SK-N-SH (cell line): Measurements from ENCODE around the gene MAST1. TPM values are rescaled to one million over a fixed set of nuclear protein-coding genes. Genes with fewer than 3 reads are reported as not detected.

Experiments used
- CTCF ChIA-PET: fragments of 300-600, 350-600 bp; formaldehyde crosslinking; extraction: SDS; loops from one replicate; lab custom pipeline; 2021; lab: Yijun Ruan, JAX
- POLR2A ChIA-PET: fragments of 350-600 bp; sonication (Branson Sonifier 250); formaldehyde crosslinking; extraction: SDS; loops from one replicate; lab custom pipeline; 2020; ENCODE audit warnings: antibody characterized with exemption, inconsistent platforms; lab: Yijun Ruan, JAX
- DNase-seq: peaks from one replicate; pipeline ENCODE4 v3.0.0; 2012
- H2AFZ ChIP-seq: fragments of 200-600 bp; sonication (generic); 2 replicates; pipeline ENCODE4 v1.8.1; 2016; ENCODE audit warnings: antibody characterized with exemption, mild to moderate bottlenecking, low read depth
- H3F3A ChIP-seq: fragments of 200-600 bp; sonication (generic); replicated peaks from 2 replicates; pipeline ENCODE3; 2016; ENCODE audit warnings: antibody characterized with exemption, mild to moderate bottlenecking; ENCODE audit not compliant: insufficient read depth
- H3K27ac ChIP-seq, 2 experiments: fragments of 200-500 bp in 1 of 2; fragments of 200-600 bp in 1 of 2; sonication (Bioruptor generic) in 1 of 2; sonication (generic), shearing (Covaris generic) in 1 of 2; 2 replicates each; pipeline versions ENCODE4 v1.5.1 to v1.6.1; 2014 to 2016; ENCODE audit warnings: low read depth in 2 of 2, inconsistent platforms in 1 of 2, low read length in 1 of 2, mild to moderate bottlenecking in 1 of 2, mixed read lengths in 1 of 2
- H3K27me3 ChIP-seq: fragments of 200-600 bp; sonication (generic), shearing (Covaris generic); 2 replicates; pipeline ENCODE4 v1.6.1; 2016; ENCODE audit warnings: mixed run types; ENCODE audit not compliant: insufficient read depth
- H3K36me3 ChIP-seq, 2 experiments: fragments of 200-500 bp in 1 of 2; fragments of 200-600 bp in 1 of 2; sonication (Bioruptor generic) in 1 of 2; sonication (generic) in 1 of 2; replicated peaks in 1 of 2; 2 replicates each; pipeline versions ENCODE3 to v1.5.1; 2014 to 2016; ENCODE audit warnings: low read length in 1 of 2, mild to moderate bottlenecking in 1 of 2; ENCODE audit not compliant: insufficient read depth in 2 of 2, control insufficient read depth in 1 of 2
- H3K4me1 ChIP-seq, 2 experiments: fragments of 200-500 bp in 1 of 2; fragments of 200-600 bp in 1 of 2; sonication (Bioruptor generic) in 1 of 2; sonication (generic), shearing (Covaris generic) in 1 of 2; 2 replicates each; pipeline versions ENCODE4 v1.5.1 to v1.6.1; 2014 to 2016; ENCODE audit warnings: low read depth in 1 of 2, low read length in 1 of 2, mixed run types in 1 of 2; ENCODE audit not compliant: insufficient read depth in 2 of 2, control insufficient read depth in 1 of 2
- H3K4me2 ChIP-seq: fragments of 200-600 bp; sonication (generic), shearing (Covaris generic); 2 replicates; pipeline ENCODE4 v1.6.1; 2017; ENCODE audit warnings: mixed run types
- H3K4me3 ChIP-seq, 2 experiments: fragments of 200-500 bp in 1 of 2; fragments of 200-600 bp in 1 of 2; sonication (Bioruptor generic) in 1 of 2; sonication (generic), shearing (Covaris generic) in 1 of 2; 2 replicates each; pipeline versions ENCODE4 v1.5.1 to v1.8.1; 2014 to 2016; ENCODE audit warnings: low read depth in 2 of 2, inconsistent platforms in 1 of 2, low read length in 1 of 2, mild to moderate bottlenecking in 1 of 2, mixed read lengths in 1 of 2, moderate library complexity in 1 of 2
- H3K79me2 ChIP-seq: fragments of 200-600 bp; sonication (generic); 2 replicates; pipeline ENCODE4 v1.8.1; 2017; ENCODE audit warnings: mild to moderate bottlenecking; ENCODE audit not compliant: insufficient read depth
- H3K9ac ChIP-seq: fragments of 200-600 bp; sonication (generic); 2 replicates; pipeline ENCODE4 v1.6.1; 2017; ENCODE audit warnings: mixed run types
- H3K9me2 ChIP-seq: fragments of 200-600 bp; sonication (generic); 2 replicates; pipeline ENCODE4 v1.6.1; 2017; ENCODE audit warnings: mixed run types
- H3K9me3 ChIP-seq: fragments of 200-600 bp; sonication (generic); 2 replicates; pipeline ENCODE4 v1.6.1; 2017; ENCODE audit warnings: mixed run types, mild to moderate bottlenecking, moderate library complexity
- H4K20me1 ChIP-seq: fragments of 200-600 bp; sonication (generic); 2 replicates; pipeline ENCODE4 v1.6.1; 2017; ENCODE audit warnings: mild to moderate bottlenecking, mixed run types; ENCODE audit not compliant: insufficient read depth
- CHD2 ChIP-seq: fragments of 150-350 bp; IDR thresholded peaks from 2 replicates; pipeline ENCODE4 v1.6.1; 2018; ENCODE audit warnings: low read length; ENCODE audit not compliant: partially characterized antibody
- ELF1 ChIP-seq: IDR thresholded peaks from 2 replicates; pipeline ENCODE4 v1.4.0; 2012
- EZH2phosphoT487 ChIP-seq: fragments of 200-600 bp; sonication (generic); IDR thresholded peaks from 2 replicates; pipeline ENCODE4 v1.6.1; 2017; ENCODE audit warnings: low read depth, mixed run types, mild to moderate bottlenecking, antibody characterized with exemption, moderate library complexity, borderline replicate concordance
- FOXJ3 ChIP-seq: sonication (generic); formaldehyde crosslinking; IDR thresholded peaks from 2 replicates; pipeline ENCODE4 v1.5.1; 2020; ENCODE audit warnings: mild to moderate bottlenecking, missing genetic modification reagents
- FOXM1 ChIP-seq: IDR thresholded peaks from 2 replicates; pipeline ENCODE4 v1.4.0; 2012; ENCODE audit warnings: low read depth, mild to moderate bottlenecking
- GABPA ChIP-seq: IDR thresholded peaks from 2 replicates; pipeline ENCODE4 v1.4.0; 2012; ENCODE audit warnings: low read depth, mild to moderate bottlenecking
- GATA2 ChIP-seq: sonication (generic); formaldehyde crosslinking; IDR thresholded peaks from 2 replicates; pipeline ENCODE4 v1.5.0; 2020; ENCODE audit warnings: mild to moderate bottlenecking, missing genetic modification reagents
- JUND ChIP-seq: IDR thresholded peaks from 2 replicates; pipeline ENCODE4 v1.4.0; 2012
- MEF2A ChIP-seq: IDR thresholded peaks from 2 replicates; pipeline ENCODE4 v1.4.0; 2012; ENCODE audit warnings: low read depth, borderline replicate concordance
- MXI1 ChIP-seq: IDR thresholded peaks from 2 replicates; pipeline ENCODE4 v1.6.1; 2012; ENCODE audit warnings: mild to moderate bottlenecking, low read depth, low read length, improper control_type of control experiment
- NFIC ChIP-seq: IDR thresholded peaks from 2 replicates; pipeline ENCODE4 v1.4.0; 2012; ENCODE audit warnings: borderline replicate concordance
- NRF1 ChIP-seq: IDR thresholded peaks from 2 replicates; pipeline ENCODE4 v1.6.1; 2012; ENCODE audit warnings: low read depth, mild to moderate bottlenecking, low read length
- POLR2AphosphoS5 ChIP-seq: IDR thresholded peaks from 2 replicates; pipeline ENCODE4 v1.6.1; 2012; ENCODE audit warnings: low read depth, low read length
- RCOR1 ChIP-seq: fragments of 150-350 bp; IDR thresholded peaks from 2 replicates; pipeline ENCODE4 v1.6.1; 2017; ENCODE audit warnings: antibody characterized with exemption, low read length
- RFX5 ChIP-seq: IDR thresholded peaks from 2 replicates; pipeline ENCODE4 v1.6.1; 2012; ENCODE audit warnings: mild to moderate bottlenecking, improper control_type of control experiment, low read length
- RXRA ChIP-seq: IDR thresholded peaks from 2 replicates; pipeline ENCODE4 v1.4.0; 2012; ENCODE audit warnings: low read depth, mild to moderate bottlenecking, borderline replicate concordance
- SIN3A ChIP-seq: IDR thresholded peaks from 2 replicates; pipeline ENCODE4 v1.6.1; 2012; ENCODE audit warnings: low read depth, mild to moderate bottlenecking, low read length, moderate library complexity, borderline replicate concordance
- SMC3 ChIP-seq: IDR thresholded peaks from 2 replicates; pipeline ENCODE4 v1.6.1; 2012; ENCODE audit warnings: low read depth, low read length, improper control_type of control experiment
- TAF1 ChIP-seq: IDR thresholded peaks from 2 replicates; pipeline ENCODE4 v1.6.1; 2012; ENCODE audit warnings: low read depth, mild to moderate bottlenecking, low read length, moderate library complexity, borderline replicate concordance
- TCF12 ChIP-seq: IDR thresholded peaks from 2 replicates; pipeline ENCODE4 v1.4.0; 2012
- WGBS: methylation state at CpG from one replicate; pipeline ENCODE4 v1.1.6; 2017; ENCODE audit warnings: low lambda C conversion rate; 5-methylcytosine and 5-hydroxymethylcytosine counted together
- polyA plus RNA-seq, 3 experiments: library from polyadenylated mRNA; depleted of rRNA; stranded (reverse); fragments of >200 nt; gene quantifications; 2 replicates each; pipeline ENCODE4 v1.2.3, GENCODE V29; 2012
- TF ChIP-seq, protein P1 (sequence below): fragments of 200-600 bp; sonication (generic); IDR thresholded peaks from 2 replicates; pipeline ENCODE4 v1.6.1; 2017; ENCODE audit warnings: antibody characterized with exemption, mild to moderate bottlenecking, moderate library complexity
- TF ChIP-seq, protein P2 (sequence below): IDR thresholded peaks from 2 replicates; pipeline ENCODE4 v1.4.0; 2012; ENCODE audit warnings: low read depth, borderline replicate concordance
- TF ChIP-seq, protein P3 (sequence below): IDR thresholded peaks from 2 replicates; pipeline ENCODE4 v1.6.1; 2012; ENCODE audit warnings: mild to moderate bottlenecking, low read depth, low read length, moderate library complexity
- TF ChIP-seq, protein P4 (sequence below): fragments of 150-350 bp; IDR thresholded peaks from 2 replicates; pipeline ENCODE4 v1.6.1; 2017; ENCODE audit warnings: antibody characterized with exemption, low read length, low read depth, borderline replicate concordance
- TF ChIP-seq, protein P5 (sequence below): IDR thresholded peaks from 2 replicates; pipeline ENCODE4 v1.4.0; 2012; ENCODE audit warnings: low read depth

MAST1 gene
- polyA plus RNA-seq, 1 of the 3 experiments (the other 2 are of a cell fraction) = 9.7 TPM

DNA sequence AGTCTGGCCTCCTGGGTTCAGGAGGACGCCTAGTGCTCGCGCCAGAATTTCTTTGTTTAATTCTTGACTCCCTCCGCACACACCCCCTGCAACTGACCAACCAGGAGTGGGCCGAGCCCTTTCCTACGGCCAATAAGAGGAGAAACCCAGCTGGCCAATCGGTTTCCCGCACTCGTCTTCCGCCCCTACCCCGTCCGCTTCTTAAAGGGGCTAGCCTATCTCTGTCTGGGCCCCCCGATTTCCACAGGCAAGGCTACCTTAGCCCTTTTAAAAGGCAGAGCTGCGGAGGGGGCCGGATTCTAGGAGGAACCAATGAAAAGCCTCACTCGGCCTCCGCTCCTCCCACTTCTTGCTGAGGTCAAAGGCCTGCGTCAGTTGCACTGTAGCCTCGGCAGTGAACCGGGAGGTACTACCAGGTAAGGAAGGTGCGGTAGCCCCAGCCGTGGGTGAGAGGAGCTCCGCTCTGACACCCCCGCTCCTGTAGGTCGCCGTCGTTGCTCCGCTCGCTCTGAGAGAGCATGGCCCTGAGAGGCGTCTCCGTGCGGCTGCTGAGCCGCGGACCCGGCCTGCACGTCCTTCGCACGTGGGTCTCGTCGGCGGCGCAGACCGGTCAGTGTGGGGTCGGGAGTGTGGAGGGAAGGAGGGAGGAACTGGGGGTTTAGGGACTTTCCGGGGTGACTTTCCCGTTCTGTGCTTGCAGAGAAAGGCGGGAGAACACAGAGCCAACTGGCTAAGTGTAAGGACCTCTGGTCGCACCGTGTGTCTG is 52.7 kb downstream of the MAST1 start, which contains the start of gene GCDH:
TSS of gene GCDH (plus strand) at position 374 of the 766 bp plus-strand sequence. CDS start at position 519, 145 bp downstream.
- H3K9me3 ChIP-seq = no peaks in the 10 kb centered on the region
- 0% methylated on average over 19 of the region's 49 CpGs for WGBS
- TF ChIP-seq TCF12 = no peak
- TF ChIP-seq RXRA = no peak
- TF ChIP-seq ELF1 = peak; percentile 82
- peak; percentile 52; the same call in 1 of the 2 replicates for TF ChIP-seq TAF1
- no peak for TF ChIP-seq NFIC
- TF ChIP-seq RCOR1 = no peak
- 0 out of 2 replicates have a peak, but pooled peaks have one; percentile 16 for TF ChIP-seq SIN3A
- TF ChIP-seq FOXM1 = no peak
- no peak for TF ChIP-seq MEF2A
- peak; percentile 95 for TF ChIP-seq MXI1
- TF ChIP-seq, protein P1, sequence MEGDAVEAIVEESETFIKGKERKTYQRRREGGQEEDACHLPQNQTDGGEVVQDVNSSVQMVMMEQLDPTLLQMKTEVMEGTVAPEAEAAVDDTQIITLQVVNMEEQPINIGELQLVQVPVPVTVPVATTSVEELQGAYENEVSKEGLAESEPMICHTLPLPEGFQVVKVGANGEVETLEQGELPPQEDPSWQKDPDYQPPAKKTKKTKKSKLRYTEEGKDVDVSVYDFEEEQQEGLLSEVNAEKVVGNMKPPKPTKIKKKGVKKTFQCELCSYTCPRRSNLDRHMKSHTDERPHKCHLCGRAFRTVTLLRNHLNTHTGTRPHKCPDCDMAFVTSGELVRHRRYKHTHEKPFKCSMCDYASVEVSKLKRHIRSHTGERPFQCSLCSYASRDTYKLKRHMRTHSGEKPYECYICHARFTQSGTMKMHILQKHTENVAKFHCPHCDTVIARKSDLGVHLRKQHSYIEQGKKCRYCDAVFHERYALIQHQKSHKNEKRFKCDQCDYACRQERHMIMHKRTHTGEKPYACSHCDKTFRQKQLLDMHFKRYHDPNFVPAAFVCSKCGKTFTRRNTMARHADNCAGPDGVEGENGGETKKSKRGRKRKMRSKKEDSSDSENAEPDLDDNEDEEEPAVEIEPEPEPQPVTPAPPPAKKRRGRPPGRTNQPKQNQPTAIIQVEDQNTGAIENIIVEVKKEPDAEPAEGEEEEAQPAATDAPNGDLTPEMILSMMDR = no peak
- TF ChIP-seq JUND = no peak
- TF ChIP-seq, protein P2, sequence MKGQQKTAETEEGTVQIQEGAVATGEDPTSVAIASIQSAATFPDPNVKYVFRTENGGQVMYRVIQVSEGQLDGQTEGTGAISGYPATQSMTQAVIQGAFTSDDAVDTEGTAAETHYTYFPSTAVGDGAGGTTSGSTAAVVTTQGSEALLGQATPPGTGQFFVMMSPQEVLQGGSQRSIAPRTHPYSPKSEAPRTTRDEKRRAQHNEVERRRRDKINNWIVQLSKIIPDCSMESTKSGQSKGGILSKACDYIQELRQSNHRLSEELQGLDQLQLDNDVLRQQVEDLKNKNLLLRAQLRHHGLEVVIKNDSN = no peak
- no peak for TF ChIP-seq GATA2 (CRISPR knock-in tag)
- TF ChIP-seq, protein P3, sequence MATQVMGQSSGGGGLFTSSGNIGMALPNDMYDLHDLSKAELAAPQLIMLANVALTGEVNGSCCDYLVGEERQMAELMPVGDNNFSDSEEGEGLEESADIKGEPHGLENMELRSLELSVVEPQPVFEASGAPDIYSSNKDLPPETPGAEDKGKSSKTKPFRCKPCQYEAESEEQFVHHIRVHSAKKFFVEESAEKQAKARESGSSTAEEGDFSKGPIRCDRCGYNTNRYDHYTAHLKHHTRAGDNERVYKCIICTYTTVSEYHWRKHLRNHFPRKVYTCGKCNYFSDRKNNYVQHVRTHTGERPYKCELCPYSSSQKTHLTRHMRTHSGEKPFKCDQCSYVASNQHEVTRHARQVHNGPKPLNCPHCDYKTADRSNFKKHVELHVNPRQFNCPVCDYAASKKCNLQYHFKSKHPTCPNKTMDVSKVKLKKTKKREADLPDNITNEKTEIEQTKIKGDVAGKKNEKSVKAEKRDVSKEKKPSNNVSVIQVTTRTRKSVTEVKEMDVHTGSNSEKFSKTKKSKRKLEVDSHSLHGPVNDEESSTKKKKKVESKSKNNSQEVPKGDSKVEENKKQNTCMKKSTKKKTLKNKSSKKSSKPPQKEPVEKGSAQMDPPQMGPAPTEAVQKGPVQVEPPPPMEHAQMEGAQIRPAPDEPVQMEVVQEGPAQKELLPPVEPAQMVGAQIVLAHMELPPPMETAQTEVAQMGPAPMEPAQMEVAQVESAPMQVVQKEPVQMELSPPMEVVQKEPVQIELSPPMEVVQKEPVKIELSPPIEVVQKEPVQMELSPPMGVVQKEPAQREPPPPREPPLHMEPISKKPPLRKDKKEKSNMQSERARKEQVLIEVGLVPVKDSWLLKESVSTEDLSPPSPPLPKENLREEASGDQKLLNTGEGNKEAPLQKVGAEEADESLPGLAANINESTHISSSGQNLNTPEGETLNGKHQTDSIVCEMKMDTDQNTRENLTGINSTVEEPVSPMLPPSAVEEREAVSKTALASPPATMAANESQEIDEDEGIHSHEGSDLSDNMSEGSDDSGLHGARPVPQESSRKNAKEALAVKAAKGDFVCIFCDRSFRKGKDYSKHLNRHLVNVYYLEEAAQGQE = 0 out of 2 replicates have a peak, but pooled peaks have one; percentile 16
- TF ChIP-seq FOXJ3 (CRISPR knock-in tag) = no peak
- TF ChIP-seq, protein P4, sequence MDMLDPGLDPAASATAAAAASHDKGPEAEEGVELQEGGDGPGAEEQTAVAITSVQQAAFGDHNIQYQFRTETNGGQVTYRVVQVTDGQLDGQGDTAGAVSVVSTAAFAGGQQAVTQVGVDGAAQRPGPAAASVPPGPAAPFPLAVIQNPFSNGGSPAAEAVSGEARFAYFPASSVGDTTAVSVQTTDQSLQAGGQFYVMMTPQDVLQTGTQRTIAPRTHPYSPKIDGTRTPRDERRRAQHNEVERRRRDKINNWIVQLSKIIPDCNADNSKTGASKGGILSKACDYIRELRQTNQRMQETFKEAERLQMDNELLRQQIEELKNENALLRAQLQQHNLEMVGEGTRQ = no peak
- no peak for TF ChIP-seq EZH2phosphoT487
- 0 out of 2 replicates have a peak, but pooled peaks have one; percentile 17 for TF ChIP-seq GABPA
- TF ChIP-seq POLR2AphosphoS5 = peak; percentile 56
- no peak for TF ChIP-seq NRF1
- TF ChIP-seq, protein P5, sequence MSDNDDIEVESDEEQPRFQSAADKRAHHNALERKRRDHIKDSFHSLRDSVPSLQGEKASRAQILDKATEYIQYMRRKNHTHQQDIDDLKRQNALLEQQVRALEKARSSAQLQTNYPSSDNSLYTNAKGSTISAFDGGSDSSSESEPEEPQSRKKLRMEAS = peak; percentile 90
- TF ChIP-seq SMC3 = no peak
- peak; percentile 76 for TF ChIP-seq RFX5
- peak; percentile 78 for TF ChIP-seq CHD2

More for the DNA sequence above, 52.7 kb downstream of the MAST1 start, which contains the start of gene GCDH:
- Histone ChIP-seq H3K4me1 (peaks cover 6 to 8% of the 10 kb centered on the region in 2 experiments; a peak in 2 of 4 replicates), H3K79me2 (peaks cover 13% of the 10 kb centered on the region), H3K4me3 (peak within 1 kb of the TSS; percentile 80 to 84), H3K4me2 (peak within 1 kb of the TSS; percentile 99), H3F3A (peaks cover 4% of the 10 kb centered on the region), H3K9me2 (no peaks in the 10 kb centered on the region), H3K9ac (peak within 1 kb of the TSS; percentile 60; the same call in 1 of the 2 replicates), H4K20me1 (no peaks in the 10 kb centered on the region), H2AFZ (peak within 1 kb of the TSS; percentile 72), H3K36me3 (peaks cover 5 to 6% of the 10 kb centered on the region in 2 experiments), H3K27ac (no peak within 1 kb of the TSS), H3K27me3 (no peaks in the 10 kb centered on the region; the same call in 1 of the 2 replicates)
- CTCF ChIA-PET = interaction anchor here (1.0 to 2.7 kb wide), 11 partner anchors 10 to 84 kb away, joined by 3 to 13 read pairs (median 3); partner anchors contain the start of genes DNASE2 and RNASEH2A
- peak; percentile 96 for DNase-seq
- POLR2A ChIA-PET = interaction anchor here (0.5 to 2.3 kb wide), 19 partner anchors 9 to 262 kb away, joined by 3 to 21 read pairs (median 4); partner anchors contain the start of genes CALR, DNASE2, FARSA and JUNB
